GM12801 (cell line): ENCODE measurements around the gene MTFR2.

ENCODE experiments used
- CTCF ChIP-seq: IDR thresholded peaks from one replicate; pipeline ENCODE4 v1.5.1; 2011; ENCODE audit warnings: control low read depth; ENCODE audit not compliant: insufficient read length; ENCODE audit errors: extremely low read depth

MTFR2 gene

GRCh38 chr6:136252441-136252840, 2.3 kb upstream of the MTFR2 start:
- no peak for TF ChIP-seq CTCF

- no peak for TF ChIP-seq CTCF
These were observed 1.3 kb upstream of the MTFR2 start for GRCh38 chr6:136251394-136251793.

GRCh38 chr6:136250686-136251008, 536 bp upstream of the MTFR2 start:
- no peak for TF ChIP-seq CTCF

- TF ChIP-seq CTCF, result no peak
These were observed 775 bp downstream of the MTFR2 start for GRCh38 chr6:136249336-136249735.

GRCh38 chr6:136244061-136244616, 6.0 kb downstream of the MTFR2 start:
- TF ChIP-seq CTCF, result no peak

- no peak for TF ChIP-seq CTCF
These were observed 13.4 kb downstream of the MTFR2 start for GRCh38 chr6:136236466-136237293.

- no peak for TF ChIP-seq CTCF
These were observed 14.9 kb downstream of the MTFR2 start for GRCh38 chr6:136235233-136235564.
